ENCODE results near the gene GUCY1A2.
A peak's percentile ranks its signal among the peaks of the same experiment; 100 is the strongest.
"Not testable (repeated sequence)": the region's sequence is repeated elsewhere in the genome, so short reads cannot be mapped to it uniquely, and the experiment has no call there.

GUCY1A2 gene

GRCh38 chr11:106815209-106815608 lies 203.1 kb downstream of the GUCY1A2 start:
- no peak for TF ChIP-seq CTCF (IDR thresholded peaks at IDR 0.05; ENCODE audit: low read depth, low read length, missing control alignments)
- H3K4me3 ChIP-seq (replicated peaks; ENCODE audit: low read depth, low read length): no peak overlapping the region
- DNase-seq (ENCODE audit: extremely low read depth, low read depth): no peak

- DNase-seq (ENCODE audit: extremely low read depth, low read depth): no peak
- no peak for TF ChIP-seq CTCF (IDR thresholded peaks at IDR 0.05; ENCODE audit: low read depth, low read length, missing control alignments)
- no peak overlapping the region for H3K4me3 ChIP-seq (replicated peaks; ENCODE audit: low read depth, low read length)
These were observed 204.5 kb downstream of the GUCY1A2 start for GRCh38 chr11:106813806-106814205.

- peak; percentile 7 for DNase-seq (ENCODE audit: extremely low read depth, low read depth)
- TF ChIP-seq CTCF (IDR thresholded peaks at IDR 0.05; ENCODE audit: low read depth, low read length, missing control alignments): no peak
These were observed 224.2 kb downstream of the GUCY1A2 start for GRCh38 chr11:106794058-106794457.

DNA sequence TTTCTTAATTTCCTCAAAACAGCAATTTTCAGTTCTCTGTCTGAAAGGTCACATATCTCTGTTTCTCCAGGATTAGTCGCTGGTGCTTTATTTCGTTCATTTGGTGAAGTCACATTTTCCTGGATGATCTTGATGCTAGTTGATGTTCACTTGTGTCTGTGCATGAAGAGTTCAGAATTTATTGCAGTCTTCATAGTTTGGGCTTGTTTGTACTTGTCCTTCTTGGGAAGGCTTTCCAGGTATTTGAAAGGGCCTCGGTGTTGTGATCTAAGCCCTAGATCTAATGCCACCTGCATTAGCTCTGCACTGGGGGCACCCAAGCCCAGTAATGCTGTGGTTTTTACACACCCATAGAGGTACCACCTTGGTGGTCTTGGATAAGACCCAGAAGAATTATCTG lies 228.9 kb downstream of the GUCY1A2 start:
- DNase-seq (ENCODE audit: extremely low read depth, low read depth): no peak
- TF ChIP-seq CTCF (IDR thresholded peaks at IDR 0.05; ENCODE audit: low read depth, low read length, missing control alignments): no peak
- no peak overlapping the region for H3K4me3 ChIP-seq (replicated peaks; ENCODE audit: low read depth, low read length)

More at GRCh38 chr11:106794058-106794457, 224.2 kb downstream of the GUCY1A2 start:
- H3K4me3 ChIP-seq (replicated peaks; ENCODE audit: low read depth, low read length): no peak overlapping the region

DNA sequence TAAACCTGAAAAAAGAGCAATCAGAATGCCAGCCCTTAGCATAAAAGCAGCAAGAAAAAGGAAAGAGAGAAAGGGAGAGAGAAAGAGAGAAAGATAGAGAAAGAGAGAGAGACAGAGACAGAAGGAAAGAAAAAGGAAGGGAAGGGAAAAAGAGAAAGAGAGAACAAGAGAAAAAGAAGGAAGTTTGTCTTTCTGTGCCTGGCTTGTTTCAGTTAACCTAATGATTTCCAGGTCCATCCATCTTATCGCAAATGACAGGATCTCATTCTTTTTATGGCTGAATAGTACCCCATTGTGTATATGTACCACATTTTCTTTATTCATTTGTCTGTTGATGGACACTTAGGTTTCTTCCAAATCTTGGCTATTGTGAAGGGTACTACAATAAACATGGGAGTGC lies 230.8 kb downstream of the GUCY1A2 start:
- no peak for DNase-seq (ENCODE audit: extremely low read depth, low read depth)
- no peak overlapping the region for H3K4me3 ChIP-seq (replicated peaks; ENCODE audit: low read depth, low read length)
- no peak for TF ChIP-seq CTCF (IDR thresholded peaks at IDR 0.05; ENCODE audit: low read depth, low read length, missing control alignments)

DNA sequence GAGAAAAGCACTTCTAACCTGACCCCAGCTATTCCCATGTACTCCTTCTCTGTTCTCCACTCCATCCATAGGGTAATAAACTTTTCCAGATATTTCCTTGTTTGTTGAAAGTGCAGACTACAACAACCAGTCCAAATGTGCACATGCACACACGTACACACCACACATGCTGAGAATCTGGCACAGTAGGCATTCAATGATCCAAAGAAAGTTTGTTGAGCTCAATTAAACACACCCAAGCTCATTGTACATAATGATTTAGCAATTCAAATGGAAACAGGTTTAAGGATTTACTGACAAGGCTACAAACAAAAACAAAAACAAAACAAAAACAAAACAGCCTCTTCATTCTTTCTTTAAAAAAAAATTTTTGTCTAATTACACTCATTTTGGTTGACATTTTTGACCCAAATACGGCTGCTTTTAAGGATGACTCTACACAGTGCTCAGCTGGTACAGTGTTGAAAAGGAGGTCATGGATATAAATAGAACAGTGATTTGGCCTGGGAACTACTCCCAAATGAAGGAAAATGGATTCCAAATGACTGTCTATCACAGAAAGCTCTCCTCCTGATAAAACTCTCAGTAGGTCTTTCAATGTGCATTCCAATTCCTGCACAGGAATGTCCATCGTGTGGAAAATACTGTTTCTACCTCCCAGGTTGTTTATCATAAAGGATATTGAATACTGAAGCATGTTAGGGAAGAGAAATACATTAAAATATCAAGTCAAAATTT lies 232.2 kb downstream of the GUCY1A2 start:
- no peak overlapping the region for H3K4me3 ChIP-seq (replicated peaks; ENCODE audit: low read depth, low read length)
- TF ChIP-seq CTCF (IDR thresholded peaks at IDR 0.05; ENCODE audit: low read depth, low read length, missing control alignments): no peak

DNA sequence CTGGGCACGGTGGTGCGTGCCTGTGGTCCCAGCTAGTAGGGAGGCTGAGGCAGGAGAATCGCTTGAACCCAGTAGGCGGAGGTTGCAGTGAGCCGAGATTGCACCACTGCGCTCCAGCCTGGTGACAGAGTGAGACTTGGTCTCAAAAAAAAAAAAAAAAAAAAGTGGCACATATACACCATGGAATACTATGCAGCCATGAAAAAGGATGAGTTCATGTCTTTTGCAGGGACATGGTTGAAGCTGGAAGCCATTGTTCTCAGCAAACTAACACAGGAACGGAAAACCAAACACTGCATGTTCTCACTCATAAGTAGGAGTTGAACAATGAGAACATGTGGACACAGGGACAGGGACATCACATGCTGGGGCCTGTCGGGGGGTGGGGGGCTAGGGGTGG lies 241.0 kb downstream of the GUCY1A2 start:
- H3K4me3 ChIP-seq (replicated peaks; ENCODE audit: low read depth, low read length); DNase-seq (ENCODE audit: extremely low read depth, low read depth): not testable (repeated sequence)

More for the DNA sequence above, 232.2 kb downstream of the GUCY1A2 start:
- DNase-seq (ENCODE audit: extremely low read depth, low read depth): no peak
